ENCODE results near the gene IQGAP2.

DNA sequence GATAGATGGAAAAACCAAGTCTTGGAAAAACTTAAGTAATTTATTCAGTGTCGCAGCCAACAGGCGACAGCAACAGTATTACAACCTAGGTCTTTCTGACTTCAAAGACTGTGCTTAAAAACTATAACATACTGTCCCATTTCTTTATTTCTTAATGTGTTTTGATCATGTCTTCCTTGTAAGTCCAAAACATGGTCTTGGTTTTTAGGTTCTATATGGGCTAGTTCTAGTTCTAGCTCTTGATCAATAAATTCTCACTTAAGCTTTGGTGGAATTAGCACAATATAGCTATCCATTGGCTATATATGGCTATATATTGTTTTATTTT, 69.9 kb downstream of the IQGAP2 start:
- TF ChIP-seq CTCF (optimal IDR thresholded peaks at IDR 0.05 in 1 of 3, IDR thresholded peaks at IDR 0.05 in 1 of 3, conservative IDR thresholded peaks at IDR 0.05 in 1 of 3; ENCODE audit: extremely low read depth in 1 of 3, insufficient read depth in 2 of 3, low read length in 3 of 3) (no peak), EZH2 (IDR thresholded peaks at IDR 0.05; ENCODE audit: low read length) (no peak)

Data from keratinocyte (primary cell).